Islet precursor cell (in vitro differentiated cells): Measurements from ENCODE around the gene COL21A1.

Source experiments
- DNase-seq: peaks from one replicate; pipeline ENCODE4 v3.0.0-alpha.2; 2018

The COL21A1 gene

DNA sequence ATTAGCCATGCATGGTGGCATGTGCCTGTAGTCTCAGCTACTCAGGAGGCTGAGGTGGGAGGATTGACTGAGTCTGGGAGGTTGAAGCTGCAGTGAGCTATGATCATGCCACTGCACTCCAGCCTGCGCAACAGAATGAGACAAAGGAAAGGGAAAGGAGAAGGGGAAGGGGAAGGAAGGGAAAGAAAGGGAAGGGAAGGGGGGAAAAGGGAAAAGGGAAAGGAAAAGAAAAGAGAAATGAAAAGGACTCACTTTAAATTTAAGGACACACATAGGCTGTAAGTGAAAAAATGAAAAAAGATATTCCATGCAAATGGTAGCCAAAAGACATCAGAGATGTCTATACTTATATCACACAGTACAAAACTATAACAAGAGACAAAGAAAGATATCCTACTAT is 74.2 kb downstream of the COL21A1 start:
- no peak for DNase-seq

DNA sequence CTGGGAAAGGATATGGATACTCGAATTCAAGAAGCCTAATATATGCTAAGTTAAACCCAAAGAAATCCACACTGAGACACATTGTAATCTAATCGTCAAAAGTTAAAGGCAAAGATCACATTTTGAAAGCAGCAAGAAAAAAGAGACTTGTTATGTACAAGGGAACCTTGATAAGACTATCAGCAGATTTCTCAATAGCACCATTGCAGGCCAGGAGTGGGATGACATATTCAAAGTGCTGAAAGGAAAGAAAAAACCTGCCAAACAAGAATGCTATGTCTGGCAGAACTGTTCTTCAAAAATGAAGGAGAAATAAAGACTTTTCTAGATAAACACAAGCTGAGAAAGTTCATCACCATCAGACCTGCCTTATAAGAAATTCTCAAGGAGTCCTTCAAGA is 75.2 kb downstream of the COL21A1 start:
- DNase-seq = no peak

DNA sequence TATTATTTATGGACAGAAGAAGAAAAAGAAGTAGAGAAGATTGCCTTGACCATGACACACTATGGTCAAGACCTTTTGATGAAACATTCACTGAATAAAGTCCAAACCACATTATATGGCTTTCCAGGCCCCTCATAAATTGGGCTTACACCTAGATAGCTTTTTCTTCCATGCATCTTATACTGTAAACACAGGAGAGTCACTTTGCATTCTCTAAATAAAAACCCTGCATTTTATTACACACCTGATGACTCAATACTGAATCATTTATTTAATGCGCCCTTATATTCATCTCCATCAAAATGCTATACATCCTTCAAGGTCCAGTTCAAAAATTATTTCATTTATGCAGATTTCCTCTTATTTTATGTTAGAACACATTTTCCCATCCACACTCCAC is 78.0 kb downstream of the COL21A1 start:
- no peak for DNase-seq

DNA sequence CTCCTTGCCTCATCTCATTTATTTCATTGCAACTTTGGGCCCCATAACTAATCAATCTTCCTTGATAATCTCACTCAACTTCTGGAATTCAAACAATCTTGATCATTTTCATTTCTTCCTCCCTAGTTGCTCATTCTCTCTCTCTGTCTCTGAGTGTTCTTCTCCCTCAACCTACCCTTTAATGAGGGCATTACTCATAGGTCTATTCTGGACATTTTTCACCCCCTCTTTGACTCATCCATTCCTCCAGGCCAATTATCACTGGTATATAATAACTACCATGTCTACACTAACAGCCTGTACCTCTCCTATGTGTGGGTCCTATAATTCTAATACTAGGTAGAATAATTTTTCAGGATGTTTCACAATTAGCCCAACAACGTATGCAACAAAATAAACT is 78.8 kb downstream of the COL21A1 start:
- no peak for DNase-seq

DNA sequence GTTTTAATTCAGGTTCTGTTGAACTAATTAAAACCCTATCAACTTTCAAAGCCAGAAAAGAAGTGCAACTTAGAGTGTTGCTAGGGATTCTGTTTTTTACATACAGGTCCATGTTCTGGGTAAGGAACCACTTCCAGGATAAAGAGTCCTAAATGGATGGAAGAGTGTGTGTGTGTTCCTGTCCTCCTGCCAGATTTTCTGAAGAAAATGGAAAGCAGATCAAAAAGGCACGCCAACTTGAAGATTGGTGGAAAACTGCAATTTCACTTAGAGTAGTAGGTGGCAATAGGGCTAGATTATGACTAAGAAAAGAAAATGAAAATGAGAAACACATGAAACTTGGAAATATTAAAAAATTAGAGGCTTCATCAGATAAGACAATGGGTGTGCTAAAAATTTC is 85.3 kb downstream of the COL21A1 start:
- DNase-seq = no peak

DNA sequence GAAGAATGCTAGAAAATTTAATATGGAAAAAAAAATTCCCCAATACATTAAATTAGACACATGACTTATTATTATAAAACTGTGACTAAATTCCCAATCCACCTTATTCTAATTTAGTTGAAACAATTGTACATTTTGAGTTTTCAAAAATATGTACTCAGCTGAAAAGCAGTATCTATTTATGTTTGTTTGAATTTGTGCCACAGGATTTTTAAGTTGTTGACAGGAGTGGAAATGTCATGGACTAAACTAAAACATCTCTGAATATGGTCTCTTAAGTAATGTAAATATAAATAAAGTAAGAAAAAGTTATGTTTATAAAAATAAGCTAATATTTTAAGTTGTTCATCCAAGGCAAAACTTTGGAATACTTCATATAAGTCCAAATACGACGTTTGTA is 86.9 kb downstream of the COL21A1 start:
- no peak for DNase-seq

DNA sequence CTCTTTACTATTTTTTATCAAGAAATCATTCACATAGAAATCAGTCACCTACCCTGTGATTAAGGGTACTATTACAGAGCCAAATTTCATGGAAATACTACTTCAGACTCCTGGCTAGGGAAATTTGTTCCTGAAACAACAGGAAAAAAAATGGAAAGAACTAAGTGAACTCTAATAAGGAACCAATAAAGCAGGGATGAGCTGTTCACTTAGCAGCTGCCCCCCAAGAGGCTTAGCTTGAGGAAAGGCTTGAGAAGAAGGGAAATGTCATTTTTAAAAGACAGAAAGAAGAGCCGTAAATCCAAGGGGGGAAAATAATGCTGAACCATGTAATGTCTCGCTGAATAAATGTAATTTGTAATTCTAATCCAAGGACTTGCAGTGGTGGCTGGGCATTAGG is 88.8 kb downstream of the COL21A1 start:
- no peak for DNase-seq

DNA sequence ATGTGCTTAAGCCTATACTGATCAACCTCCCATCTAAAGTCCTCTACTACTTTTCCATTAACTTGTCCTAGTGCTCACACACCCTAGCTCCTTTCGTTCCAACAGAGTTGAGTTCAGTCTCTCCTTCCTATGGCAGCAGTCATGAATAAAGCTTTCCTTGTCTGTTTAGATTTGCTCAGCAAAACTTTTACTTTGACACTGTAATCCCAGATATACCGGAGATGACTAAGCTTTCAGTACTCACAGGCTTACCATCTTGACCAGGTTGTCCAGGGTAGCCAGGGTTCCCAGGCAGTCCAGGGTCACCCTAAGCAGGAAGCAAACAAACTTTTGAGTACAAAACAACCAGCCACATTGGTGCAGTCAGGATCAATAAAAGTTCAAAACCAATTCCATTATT is 90.7 kb downstream of the COL21A1 start:
- no peak for DNase-seq

DNA sequence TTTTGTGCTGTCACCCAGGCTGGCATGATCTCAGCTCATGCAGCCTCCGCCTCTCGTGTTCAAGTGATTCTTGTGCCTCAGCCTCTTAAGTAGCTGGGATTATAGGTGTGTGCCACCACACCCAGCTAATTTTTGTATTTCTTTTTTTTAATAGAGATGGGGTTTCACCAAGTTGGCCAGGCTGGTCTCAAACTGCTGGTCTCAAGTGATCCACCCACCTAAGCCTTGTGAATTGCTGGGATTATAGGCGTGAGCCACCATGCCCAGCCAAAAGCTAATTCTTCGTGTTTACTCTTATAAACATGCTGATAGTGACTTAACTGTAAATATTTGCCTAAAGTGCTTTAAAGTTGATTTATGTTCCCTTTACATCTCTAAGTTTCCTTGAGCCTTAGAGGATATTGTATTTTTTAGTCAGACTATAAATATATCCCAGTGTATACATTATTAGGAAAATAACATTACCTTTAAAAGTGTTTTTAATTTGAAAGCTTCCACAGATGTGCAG is 91.7 kb downstream of the COL21A1 start:
- no peak for DNase-seq

DNA sequence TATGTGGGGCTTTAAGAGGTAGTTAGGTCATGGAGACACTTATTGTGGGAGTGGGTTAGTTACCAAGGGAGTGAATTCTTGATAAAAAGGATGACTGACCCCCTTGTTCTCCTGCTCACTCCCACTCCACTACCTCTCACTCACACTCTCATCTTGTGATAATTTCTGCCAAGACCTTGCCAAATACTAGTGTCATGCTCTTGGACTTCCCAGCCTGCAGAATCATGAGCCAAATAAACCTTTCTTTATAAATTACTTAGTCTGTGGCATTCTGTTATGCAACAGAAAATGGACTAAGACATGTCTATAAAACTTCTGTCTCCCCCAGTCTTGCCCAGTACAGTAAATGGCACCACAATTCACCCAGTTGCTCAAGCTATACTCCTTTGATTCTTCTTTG is 93.3 kb downstream of the COL21A1 start:
- no peak for DNase-seq

DNA sequence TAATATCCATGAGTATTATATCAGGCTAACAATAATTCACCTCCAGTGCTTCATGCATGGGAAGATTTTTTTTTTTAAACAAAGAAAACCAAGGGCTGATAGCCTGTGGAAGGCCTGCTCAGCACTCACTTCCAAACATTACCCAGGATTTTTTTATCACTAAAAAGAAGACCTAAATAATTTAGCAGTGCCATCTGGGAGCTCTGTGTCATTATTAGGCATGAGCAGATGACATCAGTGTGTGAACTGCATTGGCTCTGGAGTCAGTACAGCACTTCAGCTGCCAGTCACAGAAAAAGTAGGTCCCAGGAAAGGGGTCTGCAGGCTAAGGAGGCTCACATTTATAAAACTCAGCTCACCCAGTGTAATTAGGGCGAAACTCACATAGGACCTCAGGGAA is 94.8 kb downstream of the COL21A1 start:
- DNase-seq = no peak

DNA sequence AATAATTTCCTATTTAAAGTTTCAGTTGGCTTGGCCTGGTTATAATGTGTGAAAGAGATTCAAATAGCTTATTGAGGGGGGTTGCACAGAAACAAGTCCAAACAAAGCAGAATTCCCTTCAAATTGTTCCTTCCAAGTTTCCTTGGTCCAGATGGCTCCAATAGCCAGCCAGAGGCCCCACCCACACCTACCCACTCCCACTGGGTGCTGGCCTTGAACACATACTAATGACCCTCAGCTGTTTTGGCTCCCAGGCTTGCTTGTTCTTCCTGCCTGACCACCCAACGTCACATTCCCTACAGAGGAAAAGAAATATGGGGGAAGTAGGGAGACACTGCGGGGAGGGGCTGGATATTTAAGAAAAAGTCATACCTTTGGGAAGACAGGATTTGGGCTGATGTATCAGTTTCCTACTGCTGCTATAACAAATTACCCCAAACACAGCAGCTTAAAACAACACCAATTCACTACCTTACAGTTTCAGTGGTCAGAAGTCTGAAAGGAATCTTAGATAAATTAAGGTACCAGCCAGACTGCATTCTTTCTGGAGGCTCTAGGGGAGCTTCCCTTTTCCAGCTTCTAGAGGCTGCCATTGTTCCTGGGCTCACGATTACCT is 95.7 kb downstream of the COL21A1 start:
- no peak for DNase-seq

DNA sequence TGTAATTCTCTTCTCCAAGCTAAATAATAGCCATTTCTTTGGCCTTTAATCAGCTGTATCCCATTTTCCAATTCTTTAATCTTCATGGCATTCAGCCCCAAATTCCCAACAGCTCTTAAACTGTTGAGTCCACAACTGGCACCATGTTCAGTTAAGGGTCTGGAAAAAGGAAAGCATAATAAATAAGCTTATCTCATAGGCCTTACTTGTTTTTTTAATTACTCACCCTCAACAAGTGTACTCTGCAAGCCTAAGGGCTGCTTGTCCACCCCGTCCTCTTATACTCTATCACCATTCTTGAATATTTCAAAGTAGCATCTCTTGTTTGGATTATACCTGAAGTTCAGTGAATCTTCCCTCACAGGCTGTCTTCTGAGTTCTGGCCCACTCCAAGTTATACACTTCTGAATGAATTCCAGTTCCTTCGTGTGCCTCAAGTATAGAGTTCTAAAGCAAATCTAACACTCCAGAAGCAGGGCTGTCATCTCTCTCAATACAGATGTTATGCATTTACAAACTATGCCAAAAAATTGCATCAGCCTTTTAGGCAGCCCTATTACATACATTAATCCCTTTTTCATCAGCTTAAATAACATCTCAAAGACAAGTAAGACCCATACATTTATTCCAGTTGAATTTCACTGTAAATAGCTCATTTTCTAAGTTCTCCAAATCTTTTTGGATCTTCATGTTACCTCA is 98.7 kb downstream of the COL21A1 start:
- no peak for DNase-seq

DNA sequence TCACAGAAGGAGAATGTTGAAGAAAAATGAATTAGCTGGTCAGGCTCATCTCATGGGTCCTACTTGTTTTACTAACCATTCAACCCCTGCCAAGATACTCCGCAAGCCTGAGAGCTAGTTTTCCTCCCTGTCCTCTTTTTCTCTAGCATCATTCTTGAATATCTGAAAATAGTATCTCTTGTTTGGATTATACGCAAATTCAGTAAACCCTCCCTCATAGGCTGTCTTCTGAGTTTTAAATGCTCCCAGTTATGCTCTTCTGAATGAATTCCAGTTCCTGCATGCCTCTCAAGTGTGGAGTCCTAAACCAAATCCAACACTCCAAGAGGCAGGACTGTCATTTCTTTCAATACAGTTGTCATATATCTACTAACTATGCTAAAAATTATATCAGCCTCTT is 99.6 kb downstream of the COL21A1 start:
- no peak for DNase-seq

DNA sequence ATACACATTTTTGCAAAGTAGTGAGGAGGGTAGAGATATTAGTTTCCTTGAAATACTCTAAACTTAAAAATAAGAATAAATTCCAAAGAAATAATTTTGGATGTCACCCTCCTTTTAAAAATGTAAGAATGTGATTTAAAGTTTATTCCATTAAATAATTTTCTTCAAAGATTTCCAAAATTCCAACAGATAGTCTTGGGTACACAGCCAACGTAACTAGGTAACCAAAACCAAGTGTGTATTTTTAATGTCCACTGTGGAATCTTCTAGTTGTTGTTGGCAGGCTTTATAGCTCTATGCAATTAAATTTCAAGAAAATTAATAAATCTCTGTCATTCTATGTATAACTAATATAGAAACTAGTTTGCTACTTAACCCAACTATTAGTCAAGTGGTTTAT is 101.3 kb downstream of the COL21A1 start:
- DNase-seq = no peak

DNA sequence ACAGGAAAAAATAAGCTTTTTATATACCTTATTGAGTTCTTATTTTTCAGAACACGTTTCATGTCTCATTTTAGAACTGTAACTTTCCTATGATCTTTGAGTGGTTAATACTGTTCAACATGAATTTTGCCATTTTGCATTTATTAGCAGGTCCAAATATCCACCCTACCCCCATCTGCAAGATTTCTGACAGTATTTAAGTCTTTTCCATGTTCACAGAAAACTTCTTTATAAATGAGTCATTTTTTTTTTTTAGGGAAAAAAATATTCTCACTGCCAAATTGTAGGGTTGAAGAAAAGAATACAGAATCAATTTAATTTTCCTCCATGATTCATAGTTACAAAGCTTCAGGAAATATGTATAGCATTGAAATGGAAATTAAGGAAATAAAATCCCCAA is 101.8 kb downstream of the COL21A1 start:
- DNase-seq = no peak

DNA sequence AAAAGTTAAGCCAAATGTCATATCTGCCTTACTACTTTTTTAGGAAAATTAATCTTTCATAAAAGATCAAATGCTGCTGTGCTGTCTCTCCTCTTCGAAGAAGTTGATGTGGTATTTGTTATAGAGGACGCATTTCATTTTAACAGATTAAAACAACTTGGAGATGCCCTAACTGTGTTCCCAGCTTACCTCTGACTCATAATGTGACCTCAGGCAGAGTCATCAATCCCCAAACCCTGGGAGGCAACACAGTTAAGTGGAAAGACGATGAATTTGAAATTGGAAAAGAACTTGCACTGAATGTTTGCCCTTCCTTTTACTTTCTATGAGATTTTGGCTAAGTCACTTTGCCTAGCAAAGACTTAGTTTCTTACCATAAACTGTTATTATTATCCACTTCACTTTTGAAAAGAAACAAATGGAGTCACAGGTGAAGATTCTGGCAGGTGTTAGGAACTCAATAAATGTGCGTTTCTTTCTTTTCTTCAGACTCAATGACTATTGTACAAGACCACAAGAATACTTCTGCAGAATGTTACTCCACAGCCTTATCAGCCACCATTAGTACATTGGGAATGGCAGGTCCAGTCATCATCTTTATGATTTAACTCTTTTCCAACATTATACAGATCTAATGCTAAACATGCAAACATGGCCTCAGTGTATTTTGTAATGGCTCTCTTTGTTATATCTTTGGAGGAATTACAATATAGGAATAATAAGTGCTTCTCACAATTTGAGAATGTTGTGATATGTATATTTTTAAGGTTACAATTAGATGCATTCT is 102.6 kb downstream of the COL21A1 start:
- no peak for DNase-seq

DNA sequence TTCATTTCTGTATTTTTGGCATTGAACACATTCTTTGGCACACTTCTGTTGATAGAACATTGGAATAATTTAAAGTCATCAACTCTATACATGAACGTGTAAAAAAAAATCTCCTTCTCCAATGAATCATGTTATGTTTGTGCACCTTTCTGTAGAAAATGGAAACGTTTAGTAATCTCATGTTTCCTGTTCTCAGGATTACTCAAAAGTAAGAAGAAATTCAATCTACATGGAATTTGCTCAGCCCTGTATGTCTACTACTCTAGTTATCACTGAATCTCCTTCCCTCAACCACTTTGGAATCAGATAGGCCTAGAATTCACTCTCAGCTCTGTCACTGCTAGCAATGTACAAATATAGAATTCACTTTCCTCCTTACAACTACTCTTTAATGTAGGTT is 103.6 kb downstream of the COL21A1 start:
- no peak for DNase-seq

DNA sequence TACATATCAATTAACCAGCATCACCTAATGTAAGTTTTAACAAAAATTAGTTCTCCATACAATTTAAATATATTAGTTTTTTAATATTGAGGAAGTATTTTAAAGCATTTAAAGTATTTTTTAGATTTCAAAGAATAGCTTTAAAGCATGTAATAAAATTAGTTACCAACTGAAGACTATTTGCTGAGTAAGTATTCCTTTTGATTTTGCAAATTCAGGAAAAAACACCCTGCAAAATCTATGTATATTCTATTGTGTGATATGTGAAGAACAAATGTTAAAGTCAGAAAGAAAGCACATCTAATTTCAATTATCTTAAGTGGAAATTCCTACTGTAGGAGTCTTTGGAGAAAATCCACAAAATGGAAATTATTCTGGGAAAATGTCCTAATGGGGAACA is 107.3 kb downstream of the COL21A1 start:
- DNase-seq = no peak

DNA sequence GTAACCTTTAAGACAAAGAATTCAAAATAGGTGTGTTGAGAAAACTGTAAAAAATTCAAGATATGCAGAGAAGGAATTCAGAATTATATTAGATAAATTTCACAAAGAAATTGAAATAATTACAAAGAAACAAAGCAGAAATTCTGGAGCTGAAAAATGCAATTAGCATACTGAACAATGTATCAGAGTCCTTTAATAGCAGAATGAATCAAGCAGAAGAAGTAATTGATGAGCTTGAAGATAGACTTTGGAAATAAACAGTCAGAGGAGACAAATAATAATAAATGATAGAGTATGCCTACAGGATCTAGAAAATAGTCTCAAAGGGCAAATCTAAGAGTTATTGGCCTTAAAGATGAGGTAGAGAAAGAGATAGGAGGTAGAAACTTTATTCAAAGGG is 131.7 kb downstream of the COL21A1 start:
- no peak for DNase-seq

DNA sequence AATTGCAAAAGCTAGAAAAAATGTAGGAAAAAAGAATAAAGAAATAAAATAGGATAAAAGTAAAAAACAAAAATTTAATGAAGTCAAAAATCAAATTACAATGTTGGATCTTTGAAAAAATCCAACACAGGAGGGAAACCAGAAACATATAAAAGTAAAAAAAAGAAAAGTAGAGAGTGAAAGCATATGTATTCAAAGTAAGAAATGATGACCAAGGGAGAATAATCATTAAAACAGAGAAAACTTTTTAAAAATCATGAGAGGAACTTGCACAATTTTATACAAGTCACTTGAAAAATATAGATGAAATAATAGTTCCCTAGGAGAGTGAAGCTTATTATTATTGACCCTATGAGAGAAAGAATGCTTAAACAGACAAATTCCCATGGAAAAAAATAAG is 138.2 kb downstream of the COL21A1 start:
- DNase-seq = no peak

DNA sequence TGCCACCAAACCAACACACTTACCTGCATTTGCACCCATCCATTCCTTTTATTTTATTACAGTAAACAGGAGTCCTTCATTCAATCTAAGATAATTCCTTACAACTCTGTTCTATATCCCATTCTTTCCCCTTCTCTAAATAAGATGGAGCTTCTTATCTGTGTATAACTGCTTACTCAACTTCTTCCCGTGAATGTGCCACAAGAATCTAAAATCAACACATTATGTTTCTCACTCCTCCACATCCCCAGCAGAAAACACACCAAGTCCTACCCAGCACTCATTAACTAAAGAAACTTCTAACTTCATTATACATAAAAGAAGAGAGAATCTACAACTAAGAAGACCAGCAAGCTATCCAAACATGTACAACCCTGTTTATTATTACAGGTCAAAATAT is 141.1 kb downstream of the COL21A1 start:
- no peak for DNase-seq

DNA sequence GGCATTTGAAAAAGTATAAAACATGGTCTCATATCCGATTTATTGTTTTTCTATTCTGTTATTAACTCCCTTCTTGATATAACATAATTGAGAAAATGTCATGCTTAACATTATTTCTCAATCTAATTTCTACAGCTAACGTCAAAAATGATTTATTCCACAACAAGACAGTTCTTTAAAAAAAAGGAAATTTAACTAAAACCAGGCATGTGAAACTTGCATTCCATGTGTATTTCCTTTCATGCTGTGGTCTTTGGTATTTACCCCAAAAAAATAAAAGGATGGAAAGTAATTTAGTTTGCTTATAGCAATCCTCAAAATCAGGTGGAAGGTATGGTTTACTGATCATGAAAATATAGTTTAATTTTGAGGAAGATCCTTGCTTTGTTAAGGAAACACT is 142.8 kb downstream of the COL21A1 start:
- no peak for DNase-seq

DNA sequence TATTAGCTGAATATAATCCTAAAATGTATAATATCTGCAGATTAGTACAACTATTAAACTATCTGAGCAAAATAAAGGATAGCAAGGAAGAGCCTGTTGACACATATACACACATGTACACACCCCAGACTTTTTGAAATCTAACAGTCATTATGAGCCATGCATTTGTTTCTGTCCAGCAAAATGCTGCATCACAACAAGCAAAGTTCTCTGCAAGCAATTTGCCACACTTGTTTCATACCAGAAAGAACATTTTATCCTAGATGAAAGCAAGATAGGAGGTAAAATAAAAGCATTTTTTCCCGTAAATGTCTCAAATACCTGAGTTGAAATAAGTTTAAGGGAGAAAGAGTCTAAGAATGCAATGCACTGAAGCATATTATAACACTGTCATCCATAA is 145.2 kb downstream of the COL21A1 start:
- no peak for DNase-seq
